ENCODE results near the gene INPP4A.

Gene INPP4A

DNA sequence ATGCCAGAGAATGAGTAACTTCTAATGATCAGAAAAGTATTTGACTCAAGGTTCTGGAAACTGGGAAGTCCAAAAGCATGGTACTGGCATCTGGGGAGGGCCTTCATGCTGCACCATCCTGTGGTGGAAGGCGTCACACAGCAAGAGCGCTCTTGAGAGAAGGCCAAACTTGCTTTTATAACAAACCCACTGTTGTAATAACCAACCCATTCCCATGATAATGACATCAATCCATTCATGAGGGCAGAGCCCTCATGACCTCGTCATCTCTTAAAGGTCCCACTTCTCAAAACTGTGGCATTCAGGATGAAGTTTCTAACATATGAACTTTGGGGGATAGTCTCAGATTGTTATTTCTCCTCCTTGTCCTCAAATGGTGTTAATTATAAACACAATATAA is 95.9 kb downstream of the INPP4A start:
- no peak for DNase-seq (ENCODE audit: low read depth in 2 of 2)

DNA sequence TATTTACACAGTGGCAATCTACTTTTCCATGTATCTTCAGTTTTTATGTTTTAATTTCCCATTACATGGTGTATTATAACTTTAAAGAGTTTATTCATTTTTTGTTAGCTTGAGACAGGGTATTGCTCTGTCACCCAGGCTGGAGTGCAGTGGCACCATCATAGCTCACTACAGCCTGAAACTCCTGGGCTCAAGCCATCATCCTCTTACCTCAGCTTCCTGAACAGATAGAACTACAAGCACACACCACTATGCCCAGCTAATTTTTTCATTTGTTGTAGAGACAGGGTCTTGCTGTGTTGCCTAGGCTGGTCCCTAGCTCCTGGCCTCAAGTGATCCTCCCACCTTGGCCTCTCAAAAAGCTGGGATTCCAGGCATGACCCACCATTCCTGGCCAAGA is 96.8 kb downstream of the INPP4A start:
- no peak for DNase-seq (ENCODE audit: low read depth in 2 of 2)

DNA sequence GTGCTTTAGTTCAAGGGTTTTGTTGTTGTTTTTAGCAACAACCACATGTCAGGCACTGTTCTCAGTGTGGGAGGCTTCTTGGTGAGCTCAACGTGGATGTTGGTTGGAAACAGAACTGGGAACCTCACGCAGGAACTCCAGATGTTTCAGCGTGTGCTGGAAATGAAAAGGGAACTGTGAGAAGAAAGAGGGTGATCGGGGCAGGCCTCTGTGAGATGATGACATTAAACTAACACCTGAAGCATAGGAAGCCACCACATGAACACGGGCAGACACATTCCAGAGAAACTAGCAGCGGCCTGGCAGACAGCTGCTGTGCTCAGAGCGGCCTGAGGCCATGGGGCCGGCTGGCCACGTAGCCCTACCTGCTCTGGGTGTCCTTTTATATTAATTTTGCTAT is 97.2 kb downstream of the INPP4A start:
- DNase-seq (ENCODE audit: low read depth in 2 of 2) = no peak

DNA sequence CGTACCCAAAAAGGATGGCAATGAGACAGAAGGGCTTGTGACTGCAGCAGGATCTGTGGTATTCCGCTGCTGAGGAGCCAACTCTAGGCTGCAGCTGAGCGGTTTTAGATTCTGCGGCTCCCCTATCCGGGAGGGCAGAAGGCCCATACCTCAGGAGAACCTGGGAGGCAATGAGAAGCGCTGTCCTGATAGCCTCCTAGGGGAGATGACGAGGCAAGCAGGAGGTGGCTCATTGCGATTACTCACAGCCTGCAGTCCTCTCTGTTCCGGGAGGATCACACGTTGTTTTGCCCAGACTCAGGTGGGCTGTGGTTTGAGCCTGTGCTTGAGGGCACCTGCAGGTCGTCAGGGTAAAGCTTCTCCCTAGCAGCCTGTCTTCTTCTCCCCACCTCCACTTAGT is 98.6 kb downstream of the INPP4A start:
- no peak for DNase-seq (ENCODE audit: low read depth in 2 of 2)

DNA sequence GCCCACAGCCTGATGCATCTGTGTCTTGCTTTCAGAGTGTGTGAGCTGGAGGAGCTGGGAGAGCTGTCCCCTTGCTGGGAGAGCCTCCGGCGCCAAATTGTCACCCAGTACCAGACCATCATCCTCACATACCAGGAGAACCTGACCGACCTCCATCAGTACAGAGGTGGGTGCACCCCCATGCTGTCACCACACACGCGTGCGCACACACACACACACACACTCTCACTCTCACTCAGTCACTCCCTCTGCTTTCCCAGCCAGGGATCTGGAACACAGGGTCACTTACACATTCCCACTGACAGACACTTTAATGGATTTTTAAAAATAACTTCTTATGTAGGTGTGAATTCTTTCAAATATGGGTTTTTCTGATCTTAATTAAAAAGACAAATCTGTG is 99.2 kb downstream of the INPP4A start:
- DNase-seq (ENCODE audit: low read depth in 2 of 2) = no peak

DNA sequence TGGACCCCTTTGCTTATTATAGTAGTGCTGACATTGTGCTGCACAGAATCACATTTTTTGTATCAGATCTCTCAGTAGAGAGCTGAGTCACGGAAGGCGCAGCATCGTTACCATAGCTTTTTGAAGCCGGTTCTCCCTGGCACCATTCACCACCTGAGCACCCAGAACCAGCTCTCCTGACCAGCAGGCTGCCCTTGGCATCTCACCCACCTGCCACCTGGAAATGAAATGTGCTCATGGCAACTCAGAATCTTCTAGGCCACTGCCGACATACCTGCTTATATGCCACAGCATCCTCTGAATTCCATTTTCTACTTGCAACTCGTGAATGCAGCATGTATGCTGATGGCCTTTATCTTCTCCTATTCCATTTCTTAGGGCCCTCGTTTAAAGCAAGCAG is 100.9 kb downstream of the INPP4A start:
- no peak for DNase-seq (ENCODE audit: low read depth in 2 of 2)

DNA sequence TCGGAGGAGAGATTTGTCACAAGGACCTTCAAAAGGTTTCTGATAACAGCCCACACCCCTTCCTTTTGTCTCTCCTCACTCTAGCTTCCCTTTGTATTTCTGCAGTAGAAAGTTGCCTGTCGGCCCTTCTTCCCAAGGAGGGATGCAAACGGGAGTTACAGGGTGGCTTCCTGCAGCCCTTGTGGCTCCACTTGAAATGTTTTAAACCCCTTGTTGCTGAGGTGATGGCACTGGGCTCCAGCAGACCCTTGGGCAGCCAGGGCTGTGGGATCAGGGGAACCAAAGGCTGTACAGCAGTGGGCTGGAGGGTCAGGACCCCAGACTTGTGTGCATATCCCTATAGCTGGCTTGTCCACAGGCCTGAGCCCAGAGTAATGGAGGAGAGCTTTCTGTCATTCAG is 101.5 kb downstream of the INPP4A start:
- DNase-seq (ENCODE audit: low read depth in 2 of 2) = no peak

DNA sequence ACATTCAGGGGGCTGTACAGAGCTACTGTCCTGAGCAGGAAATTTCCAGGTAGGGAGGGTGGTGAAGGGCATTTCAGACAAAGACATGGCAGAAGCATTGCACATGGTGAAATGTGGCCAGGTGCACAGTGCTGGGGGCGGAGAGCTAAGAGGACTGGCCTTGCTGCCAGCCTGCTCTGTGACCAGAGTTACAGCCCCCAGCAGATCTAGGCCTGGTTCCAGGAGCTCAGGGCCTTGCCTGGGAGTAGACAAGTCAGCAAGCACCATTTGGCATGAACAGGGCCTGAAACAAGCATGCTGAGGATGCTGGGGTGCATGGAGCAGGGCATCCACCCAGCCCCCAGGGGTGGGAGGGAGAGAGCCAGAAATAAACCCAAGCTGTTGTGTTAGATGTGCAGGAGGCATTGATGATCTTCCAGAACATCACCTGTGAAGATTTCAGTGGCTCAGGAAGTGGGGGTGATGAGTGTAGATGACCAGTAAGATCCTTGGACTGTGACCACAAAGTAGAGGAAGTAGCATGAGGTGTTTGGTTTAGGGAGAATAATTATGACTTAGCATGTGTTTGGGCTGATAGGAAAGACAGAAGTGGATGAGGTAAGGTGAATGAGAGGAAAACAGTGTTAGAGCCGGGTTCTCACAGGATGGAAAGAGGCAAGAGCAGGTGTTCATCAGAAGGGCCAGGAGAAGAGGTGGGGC is 102.6 kb downstream of the INPP4A start:
- DNase-seq (ENCODE audit: low read depth in 2 of 2) = no peak

DNA sequence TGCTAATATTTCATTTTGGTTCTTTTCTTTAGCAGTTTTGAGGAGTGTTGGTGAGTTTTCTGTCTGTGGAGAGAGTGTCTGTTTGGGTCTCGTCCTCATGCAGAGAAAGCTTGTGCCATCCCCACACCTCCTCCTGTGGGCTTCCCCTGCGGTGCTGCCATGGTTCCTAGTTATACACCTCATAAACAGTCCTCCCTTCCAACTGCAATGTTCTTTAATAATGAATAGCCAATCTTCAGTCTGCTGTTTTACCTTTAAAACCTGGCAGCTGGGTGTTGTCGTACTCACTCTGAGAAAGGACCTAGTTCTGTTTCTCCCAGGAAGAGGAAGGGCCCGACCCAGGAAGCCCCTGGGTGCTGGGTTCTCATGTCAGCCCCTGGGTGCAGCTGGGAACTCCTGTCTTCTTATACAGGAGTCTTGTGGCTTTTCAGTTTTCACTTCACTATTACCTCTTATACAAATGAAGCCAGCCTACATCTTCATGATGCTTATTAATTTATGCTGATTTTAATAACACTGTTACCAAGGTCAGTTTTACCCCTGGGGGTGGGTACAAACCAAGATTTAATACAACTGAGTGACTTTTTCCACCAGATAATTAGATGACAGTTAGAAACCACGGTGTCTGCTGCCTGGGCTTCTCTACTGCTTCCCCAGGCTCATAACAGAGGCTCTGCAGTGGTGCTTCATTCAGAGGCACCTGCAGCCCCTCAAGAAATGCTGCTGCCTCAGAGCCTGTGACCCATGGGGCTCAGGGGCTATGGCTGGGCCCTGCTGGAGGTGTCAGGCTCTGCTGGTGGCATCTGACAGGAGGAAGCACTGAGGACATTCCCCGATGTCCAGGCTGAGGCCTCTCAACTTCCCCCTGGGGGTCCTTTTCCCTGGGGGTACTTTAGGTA is 104.5 kb downstream of the INPP4A start:
- no peak for DNase-seq (ENCODE audit: low read depth in 2 of 2)

DNA sequence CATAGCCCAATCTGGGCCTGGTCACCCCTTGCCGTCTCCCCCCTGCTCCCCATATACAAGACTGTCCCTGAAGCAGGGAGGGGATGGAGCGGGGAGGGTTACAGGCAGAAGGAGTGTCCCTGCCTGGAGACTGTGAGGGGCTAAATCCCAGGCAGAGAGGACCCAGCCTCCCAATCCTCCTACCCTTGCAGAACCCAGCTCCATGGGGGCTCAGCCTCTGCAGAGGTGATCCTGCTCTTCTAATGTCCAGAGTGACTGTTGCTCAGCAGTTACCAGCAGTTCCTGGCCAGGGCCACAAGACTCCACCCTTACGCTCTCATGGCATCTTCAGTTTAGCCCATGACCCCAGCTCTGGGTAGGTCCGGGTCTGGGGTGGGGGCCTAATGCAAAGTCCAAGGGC is 105.5 kb downstream of the INPP4A start:
- no peak for DNase-seq (ENCODE audit: low read depth in 2 of 2)

DNA sequence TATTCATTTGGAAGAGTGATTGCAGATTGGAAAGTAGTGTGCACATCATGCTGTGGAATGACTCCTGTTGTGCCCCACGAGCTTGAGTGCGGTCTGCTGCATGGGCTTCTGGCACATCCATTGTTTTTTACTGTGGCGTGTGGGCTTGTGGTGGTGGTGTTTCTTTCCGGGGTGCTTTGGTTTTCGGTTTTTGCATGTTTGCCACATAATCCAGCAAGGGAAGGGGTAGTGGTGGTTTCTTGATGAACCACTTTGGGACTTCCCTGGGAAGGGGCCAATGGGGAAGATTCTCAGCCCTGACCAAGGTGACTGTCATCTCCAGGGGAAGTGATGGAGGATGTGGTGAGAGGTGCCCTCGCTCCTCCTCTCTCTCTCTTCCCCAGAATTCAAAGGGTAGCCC is 106.7 kb downstream of the INPP4A start:
- DNase-seq (ENCODE audit: low read depth in 2 of 2) = no peak

DNA sequence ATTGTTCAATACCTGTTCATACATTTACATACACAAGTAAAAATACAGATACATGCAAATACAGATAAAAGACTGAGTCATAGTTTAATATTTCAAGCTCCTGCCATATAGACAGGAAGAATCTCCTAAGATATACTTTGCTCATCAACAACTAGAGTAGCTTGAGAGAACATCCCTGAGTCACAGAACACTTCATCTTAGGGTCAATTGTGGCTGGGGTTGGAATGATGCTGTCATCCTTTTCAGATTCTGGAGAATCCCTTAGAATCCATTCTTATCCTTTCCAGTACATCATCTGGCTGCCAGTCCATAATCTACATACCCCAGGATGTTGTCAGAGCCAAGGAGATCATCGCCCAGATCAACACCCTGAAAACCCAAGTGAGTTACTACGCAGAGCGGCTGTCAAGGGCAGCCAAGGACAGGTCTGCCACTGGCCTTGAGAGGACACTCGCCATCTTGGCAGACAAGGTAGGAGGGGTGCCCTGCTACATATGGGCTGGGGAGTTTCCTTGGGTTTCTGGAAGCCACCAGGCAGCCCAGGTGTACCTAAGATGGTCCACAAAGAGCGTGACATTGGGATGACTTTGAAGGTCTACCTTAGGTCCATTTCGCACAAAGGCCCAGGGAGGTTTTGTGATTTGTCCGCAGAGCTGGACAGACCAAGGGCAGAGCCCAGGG is 108.0 kb downstream of the INPP4A start:
- DNase-seq (ENCODE audit: low read depth in 2 of 2) = peak in 1 of 2 experiments; percentile 12

DNA sequence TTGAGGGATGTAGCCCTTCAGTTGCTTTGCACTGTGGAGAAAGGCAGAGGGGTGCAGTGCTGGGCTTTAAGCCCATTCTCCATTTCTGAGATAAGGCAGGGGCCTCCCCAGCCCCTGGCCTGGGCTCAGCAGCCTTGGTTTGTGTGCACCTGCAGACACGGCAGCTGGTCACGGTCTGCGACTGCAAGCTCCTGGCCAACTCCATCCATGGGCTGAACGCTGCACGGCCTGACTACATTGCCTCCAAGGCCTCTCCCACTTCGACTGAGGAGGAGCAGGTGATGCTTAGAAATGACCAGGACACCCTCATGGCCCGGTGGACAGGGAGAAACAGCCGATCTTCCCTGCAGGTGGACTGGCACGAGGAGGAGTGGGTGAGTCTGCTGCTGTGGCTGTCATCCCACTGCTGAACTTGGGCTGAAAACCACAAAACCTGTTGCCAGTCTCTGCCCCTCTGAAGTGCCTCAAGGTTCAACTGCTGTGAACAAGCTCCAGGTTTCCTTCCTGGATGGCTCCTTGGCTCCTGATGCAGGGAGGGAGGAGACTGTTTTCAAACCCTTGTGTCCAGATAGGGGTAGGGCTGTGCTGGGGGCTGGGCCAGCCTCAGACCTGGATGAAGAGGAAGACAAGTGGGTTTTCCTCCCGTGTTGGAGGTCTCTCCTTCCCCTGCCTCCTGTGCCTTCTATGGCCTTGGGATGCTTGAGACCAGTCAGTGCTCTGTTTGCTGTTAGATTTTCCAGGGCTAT is 109.6 kb downstream of the INPP4A start:
- no peak for DNase-seq (ENCODE audit: low read depth in 2 of 2)

DNA sequence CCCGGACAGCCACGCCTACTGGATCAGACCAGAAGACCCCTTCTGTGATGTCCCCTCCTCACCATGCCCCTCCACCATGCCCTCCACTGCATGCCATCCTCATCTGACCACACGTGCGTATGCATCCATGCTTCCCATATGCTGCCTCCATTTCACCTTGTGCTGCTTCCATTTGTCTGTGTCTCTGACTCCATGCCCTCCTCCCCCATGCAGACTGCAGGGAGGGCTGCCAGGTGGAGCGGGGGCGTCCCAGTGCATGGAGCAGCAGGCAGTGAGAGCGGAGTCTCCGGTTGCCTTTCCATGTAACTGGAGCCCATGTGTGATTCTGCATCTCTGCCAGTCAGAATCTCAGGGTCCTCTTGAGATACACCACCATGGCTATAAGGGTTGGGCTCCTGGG is 111.0 kb downstream of the INPP4A start:
- DNase-seq (ENCODE audit: low read depth in 2 of 2) = no peak

DNA sequence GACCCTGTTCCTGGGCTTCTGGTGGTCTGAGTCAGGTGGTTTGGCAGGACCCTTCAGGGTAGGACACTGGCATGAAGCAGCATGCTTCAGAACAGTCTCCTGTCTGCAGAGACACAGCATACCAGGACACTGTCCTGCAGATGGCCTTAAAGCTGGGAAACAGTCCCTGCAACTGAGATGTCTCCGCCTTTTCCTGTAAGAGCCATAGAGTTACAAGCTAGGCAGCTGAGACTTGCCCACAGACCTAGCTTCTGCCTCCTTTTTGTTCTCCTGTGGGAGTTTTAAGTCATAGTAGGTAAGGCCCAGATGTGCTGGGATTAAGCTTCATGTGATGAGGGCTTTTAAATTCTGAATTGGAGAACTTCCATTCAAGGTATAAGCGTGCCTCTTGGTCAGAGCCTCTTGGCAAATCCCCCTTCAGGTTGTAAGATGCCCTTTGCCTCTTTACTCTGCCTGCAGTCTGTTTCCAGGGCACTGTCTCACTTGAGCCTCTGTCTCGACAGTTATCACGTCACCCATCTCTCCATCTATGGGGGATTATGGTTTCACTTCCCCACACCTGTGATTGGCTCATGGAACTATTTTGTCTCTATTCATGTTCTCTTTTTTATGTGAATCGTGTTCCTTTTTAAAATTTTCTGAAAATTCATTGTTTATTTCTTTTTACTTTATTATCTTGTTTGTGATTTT is 111.8 kb downstream of the INPP4A start:
- DNase-seq (ENCODE audit: low read depth in 2 of 2) = no peak

DNA sequence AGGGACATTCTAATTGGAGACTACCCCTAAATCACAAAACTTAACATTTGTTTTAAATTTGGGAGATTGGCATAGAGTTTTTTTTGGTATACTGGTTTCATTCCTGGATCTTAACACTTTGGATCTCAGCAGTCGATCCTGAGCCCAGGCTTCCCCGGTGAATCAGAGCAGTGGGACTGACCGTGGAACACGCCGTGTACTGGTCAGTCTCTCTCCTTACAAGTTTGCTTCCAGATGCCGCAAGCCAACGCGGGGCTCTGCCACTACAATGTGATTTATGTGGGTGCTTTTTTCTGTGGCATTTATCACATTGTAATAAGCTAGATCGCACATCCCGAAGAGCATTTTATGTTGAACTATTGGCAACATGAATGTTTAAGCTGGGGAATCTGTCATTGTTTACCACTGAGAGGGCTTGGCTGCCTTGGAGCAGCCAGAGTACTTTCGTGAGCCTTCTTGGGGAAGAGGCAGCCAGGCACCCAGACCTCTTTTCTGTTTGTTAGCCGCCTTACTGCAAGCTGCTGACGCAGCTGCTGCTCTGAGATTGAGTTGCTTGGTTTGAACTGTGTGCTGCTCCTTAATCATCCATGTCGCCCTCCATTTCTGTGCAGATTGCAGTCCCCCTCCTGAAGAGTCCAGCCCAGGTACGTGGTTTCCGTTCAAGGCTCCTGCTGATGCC is 114.3 kb downstream of the INPP4A start:
- no peak for DNase-seq (ENCODE audit: low read depth in 2 of 2)

DNA sequence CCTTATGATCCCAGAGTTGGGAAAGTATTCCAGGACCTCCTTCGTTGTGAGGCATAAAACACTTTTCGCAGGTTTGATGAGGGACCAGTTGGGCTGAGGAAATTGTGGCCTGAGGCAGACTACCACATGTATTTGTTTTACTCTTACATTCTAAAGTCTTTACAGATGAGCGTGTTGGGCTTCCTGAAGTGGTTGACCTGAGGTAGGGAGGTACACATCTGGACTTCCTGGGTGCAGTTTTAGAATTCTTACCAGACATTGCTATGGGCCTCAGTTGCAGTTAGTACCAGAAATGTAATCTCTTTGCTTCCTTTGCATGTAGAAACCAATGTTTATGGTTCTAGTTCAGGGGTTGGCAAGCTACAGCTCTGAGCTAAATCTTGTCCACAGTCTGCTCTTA is 114.9 kb downstream of the INPP4A start:
- no peak for DNase-seq (ENCODE audit: low read depth in 2 of 2)

DNA sequence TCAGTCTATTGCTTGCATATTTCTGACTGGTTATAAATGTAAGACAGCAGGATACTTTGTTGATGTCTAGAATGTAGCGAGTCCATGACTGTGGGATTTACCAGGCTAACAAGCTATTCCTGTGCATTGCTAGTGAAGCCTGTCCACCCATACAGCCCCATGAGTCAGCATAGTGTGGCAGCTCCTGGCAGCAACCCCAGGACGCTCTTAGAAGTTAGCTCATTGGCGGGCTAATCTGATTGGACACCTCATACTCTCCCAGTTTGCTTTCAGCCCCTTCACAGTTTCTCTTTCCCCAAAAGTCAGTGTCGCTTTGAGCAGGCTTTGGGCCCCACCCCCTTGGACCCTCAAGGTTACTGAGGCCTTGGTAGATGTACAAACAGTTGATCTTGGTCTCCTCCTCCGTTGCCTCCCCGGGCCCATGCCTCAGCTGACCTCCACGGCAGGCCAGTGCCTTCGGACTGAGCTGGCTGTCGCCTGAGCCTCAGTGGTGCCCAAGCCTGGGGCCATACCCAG is 115.7 kb downstream of the INPP4A start:
- peak; percentile 30 to 33 for DNase-seq (ENCODE audit: low read depth in 2 of 2)

DNA sequence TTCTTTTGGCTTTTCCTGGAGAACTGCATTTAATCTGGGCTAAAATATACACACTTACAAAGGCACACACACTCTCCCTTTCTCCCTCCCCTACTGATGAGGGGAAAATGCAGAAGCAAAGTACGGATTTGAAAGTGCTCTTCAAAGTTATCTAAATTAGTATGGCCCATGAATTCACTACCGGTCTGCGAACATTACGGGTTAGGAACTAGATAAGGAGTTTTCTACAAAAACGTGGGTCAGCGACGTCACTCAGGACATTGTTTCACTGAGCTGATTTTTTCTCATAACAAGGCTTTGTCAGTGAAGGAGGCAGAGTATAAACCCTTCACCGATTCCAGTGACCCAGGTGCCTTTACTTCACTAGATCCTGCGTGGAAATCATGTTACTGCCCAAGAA is 116.4 kb downstream of the INPP4A start:
- no peak for DNase-seq (ENCODE audit: low read depth in 2 of 2)

DNA sequence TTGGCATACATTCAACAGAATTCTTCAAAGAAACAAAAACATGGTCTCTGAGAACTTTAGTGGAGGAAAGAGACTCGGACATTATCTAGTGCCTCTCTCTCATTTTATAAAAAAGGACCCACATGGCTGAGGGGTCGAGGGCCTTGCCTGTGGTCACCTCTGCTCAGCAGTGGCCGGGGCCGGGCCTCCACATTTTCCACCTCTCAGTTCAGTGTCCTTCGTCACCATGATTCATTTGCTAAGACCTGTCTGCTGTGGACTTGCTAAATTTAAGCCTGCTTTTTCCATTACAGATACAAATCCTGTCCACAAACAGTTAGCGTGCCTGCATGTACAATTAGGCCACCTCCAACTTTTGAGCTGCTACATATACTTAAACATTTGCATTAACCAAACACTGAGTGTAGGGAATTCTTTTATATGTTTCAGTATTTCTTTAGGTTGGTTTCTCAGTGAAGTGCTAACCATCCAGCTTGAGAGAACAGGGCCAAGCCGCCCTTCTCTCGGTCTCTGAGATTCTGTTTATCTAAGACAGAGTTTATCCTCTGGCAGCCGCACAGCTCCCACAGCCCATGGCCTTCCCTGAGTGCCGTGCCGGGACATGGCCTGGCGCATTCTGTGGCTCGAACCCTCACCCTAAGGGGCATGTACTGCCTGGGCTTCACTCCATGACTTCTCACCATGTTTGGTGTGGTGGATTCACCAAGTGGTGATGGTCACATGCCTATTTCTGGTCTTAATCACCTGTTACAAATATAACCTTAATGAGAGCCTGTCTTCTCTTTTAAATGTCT is 117.4 kb downstream of the INPP4A start:
- no peak for DNase-seq (ENCODE audit: low read depth in 2 of 2)

Data from fibroblast of skin of left biceps (primary cell).